Subcutaneous abdominal adipose tissue (tissue), 5 donors: Measurements from ENCODE around the gene TTC1.

Source experiments
- H3K27ac ChIP-seq: one replicate; pipeline ENCODE4 v1.7.0; 2013; ENCODE audit warnings: low read depth, mild to moderate bottlenecking, inconsistent platforms, low read length, moderate library complexity
- H3K27me3 ChIP-seq, 5 donors: one replicate each; pipeline ENCODE4 v1.7.0; 2013; ENCODE audit warnings: low read length in 5 of 5, inconsistent platforms in 1 of 5; ENCODE audit not compliant: control insufficient read depth in 5 of 5, insufficient read depth in 4 of 5
- H3K36me3 ChIP-seq, 5 donors: one replicate each; pipeline ENCODE4 v1.7.0; 2013; ENCODE audit warnings: low read length in 5 of 5; ENCODE audit not compliant: control insufficient read depth in 5 of 5, insufficient read depth in 5 of 5
- H3K4me1 ChIP-seq, 5 donors: one replicate each; pipeline ENCODE4 v1.7.0; 2013; ENCODE audit warnings: low read length in 5 of 5, mild to moderate bottlenecking in 3 of 5, moderate library complexity in 1 of 5; ENCODE audit not compliant: control insufficient read depth in 5 of 5, insufficient read depth in 5 of 5
- H3K4me3 ChIP-seq, 5 donors: one replicate each; pipeline ENCODE4 v1.7.0; 2013; ENCODE audit warnings: low read length in 5 of 5, low read depth in 1 of 5
- H3K9ac ChIP-seq, 5 donors: one replicate each; pipeline ENCODE4 v1.7.0; 2013; ENCODE audit warnings: low read length in 5 of 5, mild to moderate bottlenecking in 4 of 5, moderate library complexity in 3 of 5
- H3K9me3 ChIP-seq, 5 donors: one replicate each; pipeline ENCODE4 v1.7.0; 2013; ENCODE audit warnings: low read length in 5 of 5; ENCODE audit not compliant: control insufficient read depth in 5 of 5
- donor health status: healthy.
- donor health status: healthy.
- donor health status: healthy.
- donor health status: healthy.
- donor health status: healthy.

TTC1 gene

DNA sequence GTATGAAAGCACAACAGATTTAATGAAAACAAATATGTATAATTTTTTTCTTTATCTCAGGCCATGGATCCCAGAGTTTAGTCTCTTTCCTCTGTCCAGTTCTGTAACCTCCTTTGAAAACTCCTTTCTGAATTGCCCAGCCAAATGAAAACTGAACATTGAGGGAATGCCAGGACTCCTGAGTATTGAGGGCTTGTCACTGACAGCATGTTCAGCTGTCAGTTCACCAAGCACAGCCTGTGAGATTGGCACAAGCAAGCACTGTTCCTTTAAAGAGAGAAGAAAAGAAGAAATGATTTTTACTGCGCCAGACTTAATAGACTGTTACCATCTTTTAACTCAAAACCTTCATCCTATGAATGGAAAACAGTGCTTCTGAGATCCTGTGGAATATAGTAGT lies 27.3 kb downstream of the TTC1 start:
- Histone ChIP-seq H3K27me3 (no peaks in the 10 kb centered on the region), H3K4me3 (no peak overlapping the region), H3K4me1 (peaks cover 0 to 9% (median 2%) of the 10 kb centered on the region in 5 donors), H3K36me3 (peaks cover 25 to 47% (median 31%) of the 10 kb centered on the region in 5 donors), H3K9me3 (no peaks in the 10 kb centered on the region), H3K9ac (no peak overlapping the region), H3K27ac (no peak overlapping the region)

- H3K27ac ChIP-seq, result no peak overlapping the region
- H3K27me3 ChIP-seq, result no peaks in the 10 kb centered on the region
- no peak overlapping the region for H3K9ac ChIP-seq
- H3K9me3 ChIP-seq, result no peaks in the 10 kb centered on the region
- H3K4me1 ChIP-seq, result peaks cover 0 to 9% (median 0%) of the 10 kb centered on the region in 5 donors
- peaks cover 25 to 51% (median 35%) of the 10 kb centered on the region in 5 donors for H3K36me3 ChIP-seq
- no peak overlapping the region for H3K4me3 ChIP-seq
Measured at GRCh38 chr5:160036884-160037283, 27.9 kb downstream of the TTC1 start.

- peaks cover 28 to 59% (median 42%) of the 10 kb centered on the region in 5 donors for H3K36me3 ChIP-seq
- no peak overlapping the region for H3K9ac ChIP-seq
Measured at GRCh38 chr5:160039810-160040470, 31.0 kb downstream of the TTC1 start.

GRCh38 chr5:160040471-160040835 lies 31.5 kb downstream of the TTC1 start:
- H3K36me3 ChIP-seq, result peaks cover 24 to 54% (median 37%) of the 10 kb centered on the region in 5 donors
- H3K9me3 ChIP-seq, result no peaks in the 10 kb centered on the region
- no peak overlapping the region for H3K27ac ChIP-seq

More at GRCh38 chr5:160039810-160040470, 31.0 kb downstream of the TTC1 start:
- H3K9me3 ChIP-seq, result no peaks in the 10 kb centered on the region
- no peak overlapping the region for H3K27ac ChIP-seq
- peaks cover 0 to 9% (median 0%) of the 10 kb centered on the region in 5 donors for H3K4me1 ChIP-seq
- H3K27me3 ChIP-seq, result no peaks in the 10 kb centered on the region
- H3K4me3 ChIP-seq, result no peak overlapping the region

GRCh38 chr5:160042671-160043070 lies 33.7 kb downstream of the TTC1 start:
- Histone ChIP-seq H3K4me1 (peaks cover 0 to 7% (median 4%) of the 10 kb centered on the region in 5 donors), H3K27ac (no peak overlapping the region), H3K27me3 (no peaks in the 10 kb centered on the region), H3K9ac (no peak overlapping the region), H3K9me3 (no peaks in the 10 kb centered on the region), H3K4me3 (no peak overlapping the region), H3K36me3 (peaks cover 17 to 36% (median 21%) of the 10 kb centered on the region in 5 donors)

More at GRCh38 chr5:160040471-160040835, 31.5 kb downstream of the TTC1 start:
- Histone ChIP-seq H3K4me3 (no peak overlapping the region), H3K4me1 (peaks cover 0 to 9% (median 0%) of the 10 kb centered on the region in 5 donors), H3K27me3 (no peaks in the 10 kb centered on the region), H3K9ac (no peak overlapping the region)

DNA sequence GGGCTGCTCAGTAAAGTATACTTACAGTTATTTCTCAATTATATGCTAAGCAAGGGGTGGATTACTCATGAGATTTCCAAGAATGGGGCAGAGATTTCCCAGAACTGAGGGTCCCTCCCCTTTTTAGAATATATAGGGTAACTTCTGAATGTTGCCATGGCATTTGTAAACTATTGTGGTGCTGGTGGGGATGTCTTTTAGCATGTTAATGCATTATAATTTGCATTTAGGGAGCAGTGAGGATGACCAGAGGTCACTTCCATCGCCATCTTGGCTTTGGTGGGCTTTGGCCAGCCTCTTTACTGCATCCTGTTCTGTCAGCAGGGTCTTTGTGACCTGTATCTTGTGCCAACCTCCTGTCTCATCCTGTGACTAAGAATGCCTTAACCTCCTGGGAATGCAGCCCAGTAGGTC lies 35.5 kb downstream of the TTC1 start:
- no peak overlapping the region for H3K9ac ChIP-seq

GRCh38 chr5:160044967-160045366 lies 36.0 kb downstream of the TTC1 start:
- Histone ChIP-seq H3K9ac (no peak overlapping the region), H3K36me3 (peaks cover 9 to 30% (median 26%) of the 10 kb centered on the region in 5 donors), H3K4me1 (peaks cover 0 to 15% (median 9%) of the 10 kb centered on the region in 5 donors), H3K27me3 (no peaks in the 10 kb centered on the region), H3K27ac (no peak overlapping the region), H3K9me3 (no peaks in the 10 kb centered on the region), H3K4me3 (no peak overlapping the region)

More for the DNA sequence above, 35.5 kb downstream of the TTC1 start:
- H3K4me3 ChIP-seq, result no peak overlapping the region
- peaks cover 10 to 27% (median 23%) of the 10 kb centered on the region in 5 donors for H3K36me3 ChIP-seq
- H3K27me3 ChIP-seq, result no peaks in the 10 kb centered on the region
- H3K4me1 ChIP-seq, result peaks cover 0 to 15% (median 9%) of the 10 kb centered on the region in 5 donors
- no peak overlapping the region for H3K27ac ChIP-seq
- H3K9me3 ChIP-seq, result no peaks in the 10 kb centered on the region

DNA sequence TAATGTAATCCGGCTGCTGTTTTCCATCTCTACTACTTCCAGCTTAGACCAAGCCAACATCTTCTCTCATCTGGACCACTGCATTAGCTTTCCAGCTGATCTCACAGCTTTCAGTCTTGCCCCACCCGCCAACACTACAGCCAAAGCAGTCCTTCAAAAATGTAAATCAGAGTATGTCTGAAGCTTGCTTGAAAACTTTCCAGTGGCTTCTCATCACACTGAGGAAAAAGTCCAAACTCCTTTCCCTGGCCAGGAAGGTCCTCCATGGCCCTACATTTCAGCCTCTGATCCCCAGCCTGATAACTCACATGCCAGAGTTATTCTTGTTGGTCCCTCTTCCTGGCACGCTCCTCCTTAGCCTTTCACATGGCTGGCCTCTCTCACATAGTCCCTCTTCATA lies 38.5 kb downstream of the TTC1 start:
- no peak overlapping the region for H3K9ac ChIP-seq
- peaks cover 0 to 15% (median 9%) of the 10 kb centered on the region in 5 donors for H3K4me1 ChIP-seq
- H3K27me3 ChIP-seq, result no peaks in the 10 kb centered on the region
- H3K9me3 ChIP-seq, result no peaks in the 10 kb centered on the region
- H3K27ac ChIP-seq, result peak overlapping the region; percentile 66
- peaks cover 16 to 44% (median 31%) of the 10 kb centered on the region in 5 donors for H3K36me3 ChIP-seq
- no peak overlapping the region for H3K4me3 ChIP-seq

GRCh38 chr5:160048131-160048530 lies 39.2 kb downstream of the TTC1 start:
- Histone ChIP-seq H3K27ac (peak overlapping the region; percentile 66), H3K9ac (no peak overlapping the region), H3K4me3 (no peak overlapping the region), H3K27me3 (no peaks in the 10 kb centered on the region), H3K36me3 (peaks cover 23 to 48% (median 35%) of the 10 kb centered on the region in 5 donors), H3K9me3 (no peaks in the 10 kb centered on the region), H3K4me1 (peaks cover 0 to 15% (median 9%) of the 10 kb centered on the region in 5 donors)

DNA sequence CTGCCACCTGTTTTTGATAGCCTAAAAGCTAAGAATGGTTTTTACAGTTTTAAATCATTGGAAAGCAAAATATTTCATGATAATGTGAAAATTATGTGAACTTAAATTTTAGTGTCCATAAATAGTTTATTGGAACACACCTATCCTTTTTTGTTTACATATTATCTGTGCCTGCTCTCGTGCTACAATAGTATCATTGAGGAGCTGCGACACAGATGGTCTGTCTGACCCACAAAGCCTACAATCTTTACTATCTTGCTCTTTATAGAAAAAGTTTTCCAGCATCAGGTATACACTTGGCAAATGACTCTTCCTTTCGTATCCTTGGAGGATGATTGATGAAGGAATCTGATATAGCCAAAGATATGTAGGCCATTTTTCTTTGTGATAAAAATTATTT lies 40.2 kb downstream of the TTC1 start:
- H3K27ac ChIP-seq, result no peak overlapping the region
- no peaks in the 10 kb centered on the region for H3K27me3 ChIP-seq
- H3K9me3 ChIP-seq, result no peaks in the 10 kb centered on the region
- no peak overlapping the region for H3K4me3 ChIP-seq
- H3K36me3 ChIP-seq, result peaks cover 23 to 51% (median 31%) of the 10 kb centered on the region in 5 donors
- H3K9ac ChIP-seq, result no peak overlapping the region
- peaks cover 0 to 15% (median 9%) of the 10 kb centered on the region in 5 donors for H3K4me1 ChIP-seq
